GM12878 (cell line): ENCODE measurements around the gene PHACTR1. TPM values are rescaled to one million over a fixed set of nuclear protein-coding genes. Genes with fewer than 3 reads are reported as not detected.

Experiments
- ATAC-seq: fragments of 200-7000 bp; cut with Tn5 transposase; 3 replicates; pipeline ENCODE4 v1.9.1; 2020; ENCODE audit warnings: mild to moderate bottlenecking, moderate library complexity
- BruUV-seq: library from RNA; stranded (reverse); fragments of 400-500 nt; replicated peaks from 2 replicates; lab custom pipeline; 2021; lab: Mats Ljungman, UMichigan
- CTCF ChIA-PET: fragments of 300-600 bp; sonication (Branson Sonifier 250); formaldehyde crosslinking; extraction: SDS; loops from one replicate; lab custom pipeline; 2021; ENCODE audit warnings: inconsistent platforms; lab: Yijun Ruan, JAX
- POLR2A ChIA-PET: fragments of 350-600 bp; formaldehyde crosslinking; extraction: SDS; loops from one replicate; lab custom pipeline; 2021; ENCODE audit warnings: inconsistent platforms; lab: Charles Lee
- RAD21 ChIA-PET: fragments of 300-600 bp; sonication (Branson Sonifier 250); formaldehyde crosslinking; loops from one replicate; lab custom pipeline; 2023; ENCODE audit warnings: antibody characterized with exemption; ENCODE audit not compliant: unreplicated experiment; lab: Charles Lee
- SMC1A ChIA-PET: fragments of 300-600 bp; sonication (Branson Sonifier 250); formaldehyde crosslinking; loops from one replicate; lab custom pipeline; 2023; ENCODE audit not compliant: unreplicated experiment, uncharacterized antibody; lab: Charles Lee
- DNase-seq: peaks from one replicate; pipeline ENCODE4 v3.0.0-alpha.2; 2011; ENCODE audit warnings: low read depth, low spot score
- FAIRE-seq: peaks from 3 replicates; lab custom pipeline; 2011; peaks lifted over from hg19 to GRCh38; lab: Jason Lieb, UNC
- H2AFZ ChIP-seq: 2 replicates; pipeline ENCODE4 v1.6.0; 2011; ENCODE audit warnings: low read depth, low read length, control low read depth; ENCODE audit not compliant: control insufficient read depth
- H3K27ac ChIP-seq: 2 replicates; pipeline ENCODE4 v1.5.1; 2011; ENCODE audit warnings: control low read depth; ENCODE audit not compliant: control insufficient read depth, insufficient read depth
- H3K27me3 ChIP-seq, 2 experiments: replicated peaks in 1 of 2; 2 replicates each; pipeline versions ENCODE4 v1.6.0 to v1.6.1; 2011; ENCODE audit warnings: low read length in 1 of 2; ENCODE audit not compliant: control insufficient read depth in 2 of 2, insufficient read depth in 2 of 2
- H3K36me3 ChIP-seq, 2 experiments: 2 replicates each; pipeline ENCODE4 v1.5.1; 2011; ENCODE audit warnings: low read length in 1 of 2; ENCODE audit not compliant: control insufficient read depth in 2 of 2, insufficient read depth in 2 of 2
- H3K4me1 ChIP-seq: 2 replicates; pipeline ENCODE4 v1.6.1; 2011; ENCODE audit warnings: mild to moderate bottlenecking, low read length, moderate library complexity, mixed read lengths; ENCODE audit not compliant: control insufficient read depth, insufficient read depth
- H3K4me2 ChIP-seq: 2 replicates; pipeline ENCODE4 v1.6.0; 2011; ENCODE audit warnings: control low read depth; ENCODE audit not compliant: control insufficient read depth, insufficient read depth
- H3K4me3 ChIP-seq: fragments of 200-600 bp; sonication (generic); 2 replicates; pipeline ENCODE4 v1.5.1; 2016
- H3K79me2 ChIP-seq: 2 replicates; pipeline ENCODE4 v1.6.0; 2011; ENCODE audit warnings: low read length; ENCODE audit not compliant: control insufficient read depth, insufficient read depth
- H3K9ac ChIP-seq: 2 replicates; pipeline ENCODE4 v1.8.0; 2011; ENCODE audit warnings: low read length, control low read depth, mixed read lengths; ENCODE audit not compliant: control insufficient read depth, insufficient read depth
- H3K9me3 ChIP-seq: replicated peaks from 3 replicates; pipeline ENCODE4 v1.5.1; 2011; ENCODE audit warnings: mild to moderate bottlenecking, low read length; ENCODE audit not compliant: control insufficient read depth, insufficient read depth
- H4K20me1 ChIP-seq: 2 replicates; pipeline ENCODE4 v1.6.0; 2011; ENCODE audit not compliant: control insufficient read depth, insufficient read depth
- CHD4 ChIP-seq: fragments of 200-600 bp; sonication (generic); IDR thresholded peaks from 2 replicates; pipeline ENCODE4 v1.6.1; 2016; ENCODE audit warnings: mild to moderate bottlenecking
- HCFC1 ChIP-seq: fragments of 150-350 bp; IDR thresholded peaks from 2 replicates; pipeline ENCODE4 v1.6.1; 2014; ENCODE audit warnings: low read length
- POLR2AphosphoS2 ChIP-seq: IDR thresholded peaks from 2 replicates; pipeline ENCODE4 v1.6.1; 2011; ENCODE audit warnings: low read depth, mild to moderate bottlenecking, low read length, improper control_type of control experiment, moderate library complexity
- RFX5 ChIP-seq: IDR thresholded peaks from 2 replicates; pipeline ENCODE4 v1.6.1; 2011; ENCODE audit warnings: low read depth, low read length, improper control_type of control experiment
- STAT1 ChIP-seq: fragments of 450-650 bp; conservative IDR thresholded peaks from 2 replicates; pipeline ENCODE4 v1.6.1; 2014; ENCODE audit warnings: antibody characterized with exemption, mild to moderate bottlenecking
- SUZ12 ChIP-seq: fragments of 200-600 bp; sonication (generic); IDR thresholded peaks from one replicate; pipeline ENCODE4 v1.6.1; 2018; ENCODE audit warnings: antibody characterized with exemption, mild to moderate bottlenecking; ENCODE audit not compliant: unreplicated experiment
- TBL1XR1 ChIP-seq: IDR thresholded peaks from 2 replicates; pipeline ENCODE4 v1.6.1; 2012; ENCODE audit warnings: low read depth, low read length, improper control_type of control experiment
- ZNF384 ChIP-seq: IDR thresholded peaks from 2 replicates; pipeline ENCODE4 v1.6.1; 2012; ENCODE audit warnings: low read depth, mild to moderate bottlenecking, low read length, improper control_type of control experiment, borderline replicate concordance
- ZSCAN29 ChIP-seq: fragments of 450-650 bp; IDR thresholded peaks from 2 replicates; pipeline ENCODE4 v1.6.1; 2017; ENCODE audit warnings: mild to moderate bottlenecking, moderate library complexity
- WGBS: methylation state at CpG from one replicate; pipeline ENCODE4 v1.1.6; 2016; ENCODE audit warnings: low lambda C conversion rate; ENCODE audit not compliant: insufficient replicate concordance, insufficient coverage; ENCODE audit errors: missing lambda C conversion rate; 5-methylcytosine and 5-hydroxymethylcytosine counted together
- in situ Hi-C: fragments of 300-500 bp; cut with MboI; formaldehyde crosslinking; loops from 9 replicates; pipeline ENCODE4 v1.14.3; 2018; ENCODE audit warnings: mixed read lengths
- intact Hi-C: fragments of 100-400 bp; cut with micrococcal nuclease; formaldehyde crosslinking; loops from one replicate; pipeline ENCODE4 v1.14.2; 2022; ENCODE audit not compliant: unreplicated experiment
- polyA plus RNA-seq, 11 experiments: library from polyadenylated mRNA; depleted of rRNA in 4 of 11; unstranded in 6 of 11; stranded (reverse) in 5 of 11; fragments of >200 nt; fragmentation: Nextera tagmentation in 4 of 11; fragmentation: Illumina TruSeq in 1 of 11; extraction: Ambion mirVana in 4 of 11; extraction: Trizol in 1 of 11; gene quantifications; 1 replicate in 1 of 11; 2 replicates in 10 of 11; pipeline versions ENCODE4 v1.2.1 to v1.2.3, GENCODE V29; 2011 to 2016; ENCODE audit warnings: inconsistent platforms in 2 of 11, missing spikeins in 2 of 11, low read depth in 1 of 11
- total RNA-seq, 4 experiments: library from RNA; depleted of rRNA in 3 of 4; stranded (reverse); fragments of >200 nt in 3 of 4; fragmentation: Illumina TruSeq in 1 of 4; extraction: Trizol in 1 of 4; gene quantifications; 2 replicates each; pipeline versions ENCODE4 v1.2.1 to v1.2.3, GENCODE V29; 2013 to 2021
- TF ChIP-seq, protein P1 (sequence below): fragments of 450-650 bp; IDR thresholded peaks from 2 replicates; pipeline ENCODE4 v1.6.1; 2017; ENCODE audit warnings: mild to moderate bottlenecking, moderate library complexity
- TF ChIP-seq, protein P2 (sequence below): fragments of 450-650 bp; IDR thresholded peaks from 2 replicates; pipeline ENCODE4 v1.6.1; 2017; ENCODE audit warnings: borderline replicate concordance

The PHACTR1 gene
- total and polyA plus RNA-seq, 10 of the 15 experiments (the other 5 are each of a cell fraction or from before 2014, with no cell fraction given): 34.2 to 94.6 (median 62.3) TPM

GRCh38 chr6:13166269-13166668 lies 449.7 kb downstream of the PHACTR1 start:
- TF ChIP-seq ZNF384 (no peak), TBL1XR1 (no peak), CHD4 (no peak), ZSCAN29 (no peak), RFX5 (no peak), HCFC1 (no peak), POLR2AphosphoS2 (no peak), STAT1 (no peak), SUZ12 (no peak)
- TF ChIP-seq, protein P1, sequence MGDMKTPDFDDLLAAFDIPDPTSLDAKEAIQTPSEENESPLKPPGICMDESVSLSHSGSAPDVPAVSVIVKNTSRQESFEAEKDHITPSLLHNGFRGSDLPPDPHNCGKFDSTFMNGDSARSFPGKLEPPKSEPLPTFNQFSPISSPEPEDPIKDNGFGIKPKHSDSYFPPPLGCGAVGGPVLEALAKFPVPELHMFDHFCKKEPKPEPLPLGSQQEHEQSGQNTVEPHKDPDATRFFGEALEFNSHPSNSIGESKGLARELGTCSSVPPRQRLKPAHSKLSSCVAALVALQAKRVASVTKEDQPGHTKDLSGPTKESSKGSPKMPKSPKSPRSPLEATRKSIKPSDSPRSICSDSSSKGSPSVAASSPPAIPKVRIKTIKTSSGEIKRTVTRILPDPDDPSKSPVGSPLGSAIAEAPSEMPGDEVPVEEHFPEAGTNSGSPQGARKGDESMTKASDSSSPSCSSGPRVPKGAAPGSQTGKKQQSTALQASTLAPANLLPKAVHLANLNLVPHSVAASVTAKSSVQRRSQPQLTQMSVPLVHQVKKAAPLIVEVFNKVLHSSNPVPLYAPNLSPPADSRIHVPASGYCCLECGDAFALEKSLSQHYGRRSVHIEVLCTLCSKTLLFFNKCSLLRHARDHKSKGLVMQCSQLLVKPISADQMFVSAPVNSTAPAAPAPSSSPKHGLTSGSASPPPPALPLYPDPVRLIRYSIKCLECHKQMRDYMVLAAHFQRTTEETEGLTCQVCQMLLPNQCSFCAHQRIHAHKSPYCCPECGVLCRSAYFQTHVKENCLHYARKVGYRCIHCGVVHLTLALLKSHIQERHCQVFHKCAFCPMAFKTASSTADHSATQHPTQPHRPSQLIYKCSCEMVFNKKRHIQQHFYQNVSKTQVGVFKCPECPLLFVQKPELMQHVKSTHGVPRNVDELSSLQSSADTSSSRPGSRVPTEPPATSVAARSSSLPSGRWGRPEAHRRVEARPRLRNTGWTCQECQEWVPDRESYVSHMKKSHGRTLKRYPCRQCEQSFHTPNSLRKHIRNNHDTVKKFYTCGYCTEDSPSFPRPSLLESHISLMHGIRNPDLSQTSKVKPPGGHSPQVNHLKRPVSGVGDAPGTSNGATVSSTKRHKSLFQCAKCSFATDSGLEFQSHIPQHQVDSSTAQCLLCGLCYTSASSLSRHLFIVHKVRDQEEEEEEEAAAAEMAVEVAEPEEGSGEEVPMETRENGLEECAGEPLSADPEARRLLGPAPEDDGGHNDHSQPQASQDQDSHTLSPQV: no peak
- TF ChIP-seq, protein P2, sequence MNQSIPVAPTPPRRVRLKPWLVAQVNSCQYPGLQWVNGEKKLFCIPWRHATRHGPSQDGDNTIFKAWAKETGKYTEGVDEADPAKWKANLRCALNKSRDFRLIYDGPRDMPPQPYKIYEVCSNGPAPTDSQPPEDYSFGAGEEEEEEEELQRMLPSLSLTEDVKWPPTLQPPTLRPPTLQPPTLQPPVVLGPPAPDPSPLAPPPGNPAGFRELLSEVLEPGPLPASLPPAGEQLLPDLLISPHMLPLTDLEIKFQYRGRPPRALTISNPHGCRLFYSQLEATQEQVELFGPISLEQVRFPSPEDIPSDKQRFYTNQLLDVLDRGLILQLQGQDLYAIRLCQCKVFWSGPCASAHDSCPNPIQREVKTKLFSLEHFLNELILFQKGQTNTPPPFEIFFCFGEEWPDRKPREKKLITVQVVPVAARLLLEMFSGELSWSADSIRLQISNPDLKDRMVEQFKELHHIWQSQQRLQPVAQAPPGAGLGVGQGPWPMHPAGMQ: no peak
- no peaks in the 10 kb centered on the region for H3K79me2 ChIP-seq
- ATAC-seq (no peak), FAIRE-seq (no peak), DNase-seq (no peak)
- no peak overlapping the region for H3K27ac ChIP-seq
- H3K4me3 ChIP-seq: no peak overlapping the region
- in situ Hi-C loops: no loop called here
- ChIA-PET RAD21 (no interaction called here), SMC1A (no interaction called here), POLR2A (no interaction called here), CTCF (interaction anchor here (0.5 kb wide), 1 partner anchor 237 kb away, joined by 5 read pairs; no protein-coding TSS in a partner anchor)
- H2AFZ ChIP-seq: no peak overlapping the region
- H3K27me3 ChIP-seq: peaks cover 3% of the 10 kb centered on the region in 2 experiments; a peak in 1 of 4 replicates
- BruUV-seq: no TSS peak
- H3K4me1 ChIP-seq: no peaks in the 10 kb centered on the region
- intact Hi-C loops: no loop called here
- no peaks in the 10 kb centered on the region for H4K20me1 ChIP-seq
- WGBS: 22% methylated on average over 5 of the region's 5 CpGs
- H3K4me2 ChIP-seq: no peak overlapping the region
- no peaks in the 10 kb centered on the region for H3K36me3 ChIP-seq
- no peaks in the 10 kb centered on the region; the same call in 2 of the 3 replicates for H3K9me3 ChIP-seq
- H3K9ac ChIP-seq: no peak overlapping the region
